ENCODE results near the gene RAF1.
"Not testable (repeated sequence)": the region's sequence is repeated elsewhere in the genome, so short reads cannot be mapped to it uniquely, and the experiment has no call there.

The RAF1 gene

DNA sequence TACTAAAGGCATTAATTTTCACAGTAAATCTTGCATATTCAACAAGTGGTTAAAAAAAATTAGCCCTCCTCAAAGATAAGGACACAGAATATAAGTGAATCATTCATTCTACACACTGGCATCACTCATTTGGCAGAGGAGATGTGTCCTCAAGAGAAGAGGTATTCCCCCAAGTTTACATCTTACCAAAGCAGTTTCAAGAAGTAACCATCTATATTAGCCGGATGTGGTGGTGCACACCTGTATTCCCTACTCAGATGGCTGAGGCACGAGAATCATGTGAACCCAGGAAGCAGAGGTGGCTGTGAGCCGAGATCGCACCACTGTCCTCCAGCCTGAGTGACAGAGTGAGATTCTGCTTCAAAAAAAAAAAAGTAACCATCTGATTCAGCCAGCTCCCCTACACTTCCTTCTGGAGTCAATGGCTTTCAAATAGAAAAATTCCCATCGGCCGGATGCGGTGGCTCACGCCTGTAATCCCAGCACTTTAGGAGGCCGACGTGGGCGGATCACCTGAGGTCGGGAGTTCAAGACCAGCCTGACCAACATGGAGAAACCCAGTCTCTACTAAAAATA, 15.4 kb downstream of the RAF1 start:
- FAIRE-seq: peak; percentile 76
- TF ChIP-seq SPI1 (IDR thresholded peaks at IDR 0.05; ENCODE audit: low read depth, low read length) (no peak), POU2F2 (IDR thresholded peaks at IDR 0.05; ENCODE audit: low read depth, low read length) (no peak), PAX5 (IDR thresholded peaks at IDR 0.05; ENCODE audit: insufficient read depth, low read length, severe bottlenecking) (no peak), POLR2A (IDR thresholded peaks at IDR 0.05; ENCODE audit: low read depth, low read length) (no peak), TAF1 (IDR thresholded peaks at IDR 0.05; ENCODE audit: low read depth, low read length) (no peak), POLR2AphosphoS5 (IDR thresholded peaks at IDR 0.05; ENCODE audit: low read depth, low read length) (no peak)
- DNase-seq (ENCODE audit: insufficient read length, low spot score): no peak

DNA sequence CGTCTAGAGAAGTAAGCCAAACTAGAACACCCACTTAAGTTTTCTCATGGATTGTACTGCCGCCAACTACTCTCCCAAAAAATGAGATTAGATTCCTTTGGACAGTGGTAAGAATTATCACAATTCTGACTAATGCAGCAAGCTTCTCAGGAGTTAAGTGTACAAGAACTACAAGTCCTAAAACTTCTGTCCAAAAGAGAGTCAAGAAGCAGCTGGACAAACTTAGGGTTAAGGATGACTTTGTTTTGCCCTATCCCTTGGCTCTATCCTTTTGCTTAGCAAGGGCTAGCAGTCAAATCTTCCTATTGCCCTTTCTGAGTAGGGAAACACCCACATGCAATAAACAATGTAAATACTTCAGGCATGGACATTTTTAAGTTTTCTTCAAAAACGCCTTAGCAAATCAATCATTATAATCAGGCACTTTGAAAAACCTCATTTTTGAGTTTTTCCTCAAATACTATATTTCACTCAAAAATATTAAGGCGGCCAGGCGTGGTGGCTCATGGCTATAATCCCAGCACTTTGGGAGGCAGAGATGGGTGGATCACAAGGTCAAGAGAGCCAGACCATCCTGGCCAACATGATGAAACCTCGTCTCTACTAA, 19.5 kb downstream of the RAF1 start:
- FAIRE-seq (no peak), DNase-seq (ENCODE audit: insufficient read length, low spot score) (no peak)

GRCh38 chr3:12643724-12644123, 20.2 kb downstream of the RAF1 start:
- FAIRE-seq (no peak), DNase-seq (ENCODE audit: insufficient read length, low spot score) (no peak)
- no peak for TF ChIP-seq POU2F2 (IDR thresholded peaks at IDR 0.05; ENCODE audit: low read depth, low read length)

More for the DNA sequence above, 19.5 kb downstream of the RAF1 start:
- TF ChIP-seq POLR2A (IDR thresholded peaks at IDR 0.05; ENCODE audit: low read depth, low read length) (no peak), POU2F2 (IDR thresholded peaks at IDR 0.05; ENCODE audit: low read depth, low read length) (no peak), SPI1 (IDR thresholded peaks at IDR 0.05; ENCODE audit: low read depth, low read length) (no peak), PAX5 (IDR thresholded peaks at IDR 0.05; ENCODE audit: insufficient read depth, low read length, severe bottlenecking) (no peak), TAF1 (IDR thresholded peaks at IDR 0.05; ENCODE audit: low read depth, low read length) (no peak), POLR2AphosphoS5 (IDR thresholded peaks at IDR 0.05; ENCODE audit: low read depth, low read length) (no peak)

GRCh38 chr3:12643010-12643380, 20.9 kb downstream of the RAF1 start:
- FAIRE-seq (no peak), DNase-seq (ENCODE audit: insufficient read length, low spot score) (no peak)
- TF ChIP-seq SPI1 (IDR thresholded peaks at IDR 0.05; ENCODE audit: low read depth, low read length) (no peak), PAX5 (IDR thresholded peaks at IDR 0.05; ENCODE audit: insufficient read depth, low read length, severe bottlenecking) (no peak), TAF1 (IDR thresholded peaks at IDR 0.05; ENCODE audit: low read depth, low read length) (no peak), POU2F2 (IDR thresholded peaks at IDR 0.05; ENCODE audit: low read depth, low read length) (no peak), POLR2A (IDR thresholded peaks at IDR 0.05; ENCODE audit: low read depth, low read length) (no peak), POLR2AphosphoS5 (IDR thresholded peaks at IDR 0.05; ENCODE audit: low read depth, low read length) (no peak)

DNA sequence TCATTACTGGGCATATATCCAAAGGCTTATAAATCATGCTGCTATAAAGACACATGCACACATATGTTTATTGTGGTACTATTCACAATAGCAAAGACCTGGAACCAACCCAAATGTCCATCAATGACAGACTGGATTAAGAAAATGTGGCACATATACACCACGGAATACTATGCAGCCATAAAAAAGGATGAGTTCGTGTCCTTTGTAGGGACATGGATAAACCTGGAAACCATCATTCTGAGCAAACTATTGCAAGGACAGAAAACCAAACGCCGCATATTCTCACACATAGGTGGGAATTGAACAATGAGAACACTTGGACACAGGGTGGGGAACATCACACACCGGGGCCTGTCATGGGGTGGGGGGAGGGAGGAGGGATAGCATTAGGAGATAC, 23.1 kb downstream of the RAF1 start:
- not testable (repeated sequence) for DNase-seq (ENCODE audit: insufficient read length, low spot score); FAIRE-seq

DNA sequence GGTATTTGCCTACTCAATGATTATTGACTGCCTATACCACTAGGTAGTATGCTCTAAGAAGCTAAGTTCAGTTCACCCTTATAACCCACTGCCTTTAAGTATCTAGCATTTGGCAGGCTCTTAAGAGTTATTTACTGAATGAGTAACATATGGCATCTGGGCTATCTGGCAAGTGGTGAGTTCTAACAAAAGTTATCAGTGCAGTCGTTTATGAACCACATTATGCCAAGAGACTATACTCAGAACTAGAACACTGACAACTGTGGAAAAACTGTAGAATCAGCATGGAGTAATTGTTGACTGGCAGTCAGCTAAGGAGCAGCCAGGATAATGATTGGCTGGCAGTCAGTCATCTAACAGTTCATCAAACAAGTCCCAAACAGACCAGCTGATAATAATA, 25.8 kb downstream of the RAF1 start:
- FAIRE-seq: no peak
- TF ChIP-seq POLR2A (IDR thresholded peaks at IDR 0.05; ENCODE audit: low read depth, low read length): no peak
- no peak for TF ChIP-seq POU2F2 (IDR thresholded peaks at IDR 0.05; ENCODE audit: low read depth, low read length)
- no peak for DNase-seq (ENCODE audit: insufficient read length, low spot score)

- FAIRE-seq (no peak), DNase-seq (ENCODE audit: insufficient read length, low spot score) (no peak)
- TF ChIP-seq SPI1 (IDR thresholded peaks at IDR 0.05; ENCODE audit: low read depth, low read length) (no peak), POU2F2 (IDR thresholded peaks at IDR 0.05; ENCODE audit: low read depth, low read length) (no peak), PAX5 (IDR thresholded peaks at IDR 0.05; ENCODE audit: insufficient read depth, low read length, severe bottlenecking) (no peak), TAF1 (IDR thresholded peaks at IDR 0.05; ENCODE audit: low read depth, low read length) (no peak), POLR2A (IDR thresholded peaks at IDR 0.05; ENCODE audit: low read depth, low read length) (no peak), POLR2AphosphoS5 (IDR thresholded peaks at IDR 0.05; ENCODE audit: low read depth, low read length) (no peak)
Observed at GRCh38 chr3:12633108-12633507, 30.8 kb downstream of the RAF1 start.

DNA sequence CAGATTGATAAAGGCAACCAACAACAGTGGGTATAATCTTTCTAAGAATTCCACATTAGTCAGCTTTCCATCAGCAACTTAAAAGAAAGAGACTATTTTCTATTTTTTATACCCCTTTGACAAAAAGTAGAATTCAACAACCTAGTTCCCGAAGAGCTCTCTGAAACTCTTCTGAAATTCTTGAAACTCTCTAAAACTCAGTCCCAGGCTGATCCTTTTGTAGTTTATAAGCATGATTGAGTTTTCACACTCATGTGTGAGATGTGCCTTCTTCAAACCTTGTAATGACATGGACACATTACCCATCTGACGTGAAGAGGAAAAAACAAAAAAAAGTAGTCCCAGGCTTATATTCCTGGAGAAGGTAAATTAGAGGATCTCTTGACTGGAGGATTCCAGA, 31.4 kb downstream of the RAF1 start:
- TF ChIP-seq POLR2AphosphoS5 (IDR thresholded peaks at IDR 0.05; ENCODE audit: low read depth, low read length) (no peak), POU2F2 (IDR thresholded peaks at IDR 0.05; ENCODE audit: low read depth, low read length) (no peak), PAX5 (IDR thresholded peaks at IDR 0.05; ENCODE audit: insufficient read depth, low read length, severe bottlenecking) (no peak), SPI1 (IDR thresholded peaks at IDR 0.05; ENCODE audit: low read depth, low read length) (no peak), POLR2A (IDR thresholded peaks at IDR 0.05; ENCODE audit: low read depth, low read length) (no peak), TAF1 (IDR thresholded peaks at IDR 0.05; ENCODE audit: low read depth, low read length) (no peak)
- DNase-seq (ENCODE audit: insufficient read length, low spot score) (no peak), FAIRE-seq (no peak)

- FAIRE-seq; DNase-seq (ENCODE audit: insufficient read length, low spot score): not testable (repeated sequence)
Observed at GRCh38 chr3:12630843-12631242, 33.1 kb downstream of the RAF1 start.

- TF ChIP-seq SPI1 (IDR thresholded peaks at IDR 0.05; ENCODE audit: low read depth, low read length): no peak
- no peak for TF ChIP-seq PAX5 (IDR thresholded peaks at IDR 0.05; ENCODE audit: insufficient read depth, low read length, severe bottlenecking)
- no peak for TF ChIP-seq POLR2A (IDR thresholded peaks at IDR 0.05; ENCODE audit: low read depth, low read length)
- TF ChIP-seq TAF1 (IDR thresholded peaks at IDR 0.05; ENCODE audit: low read depth, low read length): no peak
- TF ChIP-seq POU2F2 (IDR thresholded peaks at IDR 0.05; ENCODE audit: low read depth, low read length): no peak
- no peak for TF ChIP-seq POLR2AphosphoS5 (IDR thresholded peaks at IDR 0.05; ENCODE audit: low read depth, low read length)
- FAIRE-seq (no peak), DNase-seq (ENCODE audit: insufficient read length, low spot score) (no peak)
Observed at GRCh38 chr3:12630292-12630691, 33.6 kb downstream of the RAF1 start.

DNA sequence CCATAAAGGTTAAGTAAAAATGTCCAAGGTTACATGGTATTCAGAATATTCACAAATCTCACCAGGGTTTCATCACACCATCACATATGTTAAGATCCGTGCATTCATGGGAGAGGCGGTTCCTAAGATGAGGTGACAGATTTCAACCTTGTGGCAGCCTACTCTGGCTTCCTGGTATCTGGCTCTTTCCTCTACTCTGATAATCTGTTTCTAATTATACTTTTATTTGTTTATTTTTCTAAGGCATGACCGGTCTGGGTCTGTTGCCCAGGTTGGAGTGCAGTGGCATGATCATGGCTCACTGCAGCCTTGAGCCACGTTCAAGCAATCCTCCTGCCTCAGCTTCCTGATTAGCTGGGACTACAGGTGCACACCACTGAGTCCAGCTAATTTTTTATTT, 34.4 kb downstream of the RAF1 start:
- TF ChIP-seq SPI1 (IDR thresholded peaks at IDR 0.05; ENCODE audit: low read depth, low read length): no peak
- no peak for TF ChIP-seq POLR2AphosphoS5 (IDR thresholded peaks at IDR 0.05; ENCODE audit: low read depth, low read length)
- no peak for TF ChIP-seq POU2F2 (IDR thresholded peaks at IDR 0.05; ENCODE audit: low read depth, low read length)
- no peak for TF ChIP-seq TAF1 (IDR thresholded peaks at IDR 0.05; ENCODE audit: low read depth, low read length)
- TF ChIP-seq PAX5 (IDR thresholded peaks at IDR 0.05; ENCODE audit: insufficient read depth, low read length, severe bottlenecking): no peak
- no peak for TF ChIP-seq POLR2A (IDR thresholded peaks at IDR 0.05; ENCODE audit: low read depth, low read length)
- DNase-seq (ENCODE audit: insufficient read length, low spot score): no peak

More for the DNA sequence above, 34.4 kb downstream of the RAF1 start:
- FAIRE-seq: no peak

Measured in GM12891 (cell line).